GM12878 (cell line): ENCODE measurements around the gene SIDT1.

ENCODE experiments used
- ATF3 ChIP-seq: IDR thresholded peaks from 2 replicates; pipeline ENCODE4 v1.6.1; 2011; ENCODE audit warnings: low read depth, mild to moderate bottlenecking, low read length, moderate library complexity, borderline replicate concordance; ENCODE audit errors: extremely low read depth
- BCL3 ChIP-seq: IDR thresholded peaks from 2 replicates; pipeline ENCODE4 v1.6.1; 2011; ENCODE audit warnings: borderline replicate concordance, low read depth, mild to moderate bottlenecking, moderate library complexity, low read length; ENCODE audit not compliant: insufficient read depth, poor library complexity, severe bottlenecking
- JUND ChIP-seq: IDR thresholded peaks from 2 replicates; pipeline ENCODE4 v1.6.1; 2012; ENCODE audit warnings: low read depth, mild to moderate bottlenecking, low read length, improper control_type of control experiment, moderate library complexity
- LARP7 ChIP-seq: fragments of 450-650 bp; IDR thresholded peaks from 2 replicates; pipeline ENCODE4 v1.6.1; 2017; ENCODE audit warnings: mild to moderate bottlenecking
- MTA3 ChIP-seq: IDR thresholded peaks from 2 replicates; pipeline ENCODE4 v1.6.1; 2012; ENCODE audit warnings: low read length, inconsistent platforms, borderline replicate concordance
- RBBP5 ChIP-seq: fragments of 200-600 bp; sonication (generic); conservative IDR thresholded peaks from 2 replicates; pipeline ENCODE4 v1.6.1; 2016
- ZNF274 ChIP-seq: IDR thresholded peaks from one replicate; pipeline ENCODE4 v1.8.0; 2011; ENCODE audit not compliant: insufficient read length, insufficient read depth
- TF ChIP-seq, protein P1 (sequence below), 3 experiments: IDR thresholded peaks in 2 of 3; conservative IDR thresholded peaks in 1 of 3; 2 replicates each; pipeline ENCODE4 v1.5.1; 2011; ENCODE audit warnings: low read depth in 3 of 3, low read length in 3 of 3, mild to moderate bottlenecking in 3 of 3, control low read depth in 2 of 3, moderate library complexity in 2 of 3, inconsistent platforms in 1 of 3, mixed read lengths in 1 of 3; ENCODE audit not compliant: control insufficient read depth in 2 of 3, insufficient read depth in 1 of 3; ENCODE audit errors: extremely low read depth in 1 of 3

- TF ChIP-seq RBBP5: no peak
- TF ChIP-seq LARP7: no peak
- TF ChIP-seq ZNF274: no peak
- no peak for TF ChIP-seq JUND
- no peak for TF ChIP-seq BCL3
- TF ChIP-seq ATF3: no peak
- no peak for TF ChIP-seq MTA3
- TF ChIP-seq, protein P1, sequence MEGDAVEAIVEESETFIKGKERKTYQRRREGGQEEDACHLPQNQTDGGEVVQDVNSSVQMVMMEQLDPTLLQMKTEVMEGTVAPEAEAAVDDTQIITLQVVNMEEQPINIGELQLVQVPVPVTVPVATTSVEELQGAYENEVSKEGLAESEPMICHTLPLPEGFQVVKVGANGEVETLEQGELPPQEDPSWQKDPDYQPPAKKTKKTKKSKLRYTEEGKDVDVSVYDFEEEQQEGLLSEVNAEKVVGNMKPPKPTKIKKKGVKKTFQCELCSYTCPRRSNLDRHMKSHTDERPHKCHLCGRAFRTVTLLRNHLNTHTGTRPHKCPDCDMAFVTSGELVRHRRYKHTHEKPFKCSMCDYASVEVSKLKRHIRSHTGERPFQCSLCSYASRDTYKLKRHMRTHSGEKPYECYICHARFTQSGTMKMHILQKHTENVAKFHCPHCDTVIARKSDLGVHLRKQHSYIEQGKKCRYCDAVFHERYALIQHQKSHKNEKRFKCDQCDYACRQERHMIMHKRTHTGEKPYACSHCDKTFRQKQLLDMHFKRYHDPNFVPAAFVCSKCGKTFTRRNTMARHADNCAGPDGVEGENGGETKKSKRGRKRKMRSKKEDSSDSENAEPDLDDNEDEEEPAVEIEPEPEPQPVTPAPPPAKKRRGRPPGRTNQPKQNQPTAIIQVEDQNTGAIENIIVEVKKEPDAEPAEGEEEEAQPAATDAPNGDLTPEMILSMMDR (IDR thresholded peaks at IDR 0.05 in 2 of 3, conservative IDR thresholded peaks at IDR 0.05 in 1 of 3; ENCODE audit: control insufficient read depth in 2 of 3, extremely low read depth in 1 of 3, insufficient read depth in 1 of 3, low read depth in 3 of 3, low read length in 3 of 3): no peak
Measured at GRCh38 chr3:113556316-113556945, 24.1 kb downstream of the SIDT1 start.
